GM12872 (cell line): Measurements from ENCODE around the gene PYROXD2.

Experiments used
- CTCF ChIP-seq: IDR thresholded peaks from 3 replicates; pipeline ENCODE4 v1.5.1; 2011; ENCODE audit warnings: low read depth, mild to moderate bottlenecking, low read length, moderate library complexity; ENCODE audit not compliant: insufficient read depth

The PYROXD2 gene

GRCh38 chr10:98424295-98425254, 9.6 kb upstream of the PYROXD2 start:
- no peak for TF ChIP-seq CTCF

GRCh38 chr10:98423691-98424120, 8.7 kb upstream of the PYROXD2 start:
- TF ChIP-seq CTCF = peak; percentile 49

- no peak for TF ChIP-seq CTCF
Measured at GRCh38 chr10:98422182-98422581, 7.2 kb upstream of the PYROXD2 start.

GRCh38 chr10:98420786-98421185, 5.8 kb upstream of the PYROXD2 start:
- no peak for TF ChIP-seq CTCF

GRCh38 chr10:98419469-98420261, 4.7 kb upstream of the PYROXD2 start:
- no peak for TF ChIP-seq CTCF

- no peak for TF ChIP-seq CTCF
Measured at GRCh38 chr10:98418665-98419468, 3.9 kb upstream of the PYROXD2 start.
